Activated CD4-positive, alpha-beta T cell treated with anti-CD3 and anti-CD28 coated beads for 36 hours (primary cell): ENCODE data around the gene ITGB1BP1. TPM values are rescaled to one million over a fixed set of nuclear protein-coding genes. Genes with fewer than 3 reads are reported as not detected.

Experiments used
- ATAC-seq: fragments of 200-7000 bp; cut with Tn5 transposase; one replicate; pipeline ENCODE4 v1.10.0; 2021; ENCODE audit warnings: mild to moderate bottlenecking, moderate library complexity
- CTCF ChIA-PET: fragments of 350-600 bp; sonication (Branson Sonifier 250); formaldehyde crosslinking; loops from one replicate; lab custom pipeline; 2021; ENCODE audit warnings: antibody characterized with exemption; lab: Charles Lee
- POLR2A ChIA-PET: fragments of 350-600 bp; sonication (Branson Sonifier 250); formaldehyde crosslinking; loops from one replicate; lab custom pipeline; 2021; ENCODE audit warnings: antibody characterized with exemption, inconsistent platforms; lab: Charles Lee
- DNase-seq: peaks from one replicate; pipeline ENCODE4 v3.0.0-alpha.2; 2020
- H3K27ac Mint-ChIP-seq: one replicate; pipeline ENCODE4 v1.8.0; 2021; ENCODE audit warnings: mixed read lengths
- H3K27me3 Mint-ChIP-seq: one replicate; pipeline ENCODE4 v1.8.0; 2021; ENCODE audit warnings: mixed read lengths
- H3K36me3 Mint-ChIP-seq: one replicate; pipeline ENCODE4 v1.8.0; 2021; ENCODE audit warnings: low read depth, mixed read lengths
- H3K4me1 Mint-ChIP-seq: one replicate; pipeline ENCODE4 v1.8.0; 2021; ENCODE audit warnings: mixed read lengths
- H3K4me3 Mint-ChIP-seq: one replicate; pipeline ENCODE4 v1.8.0; 2021; ENCODE audit warnings: mild to moderate bottlenecking, moderate library complexity, mixed read lengths
- H3K9me3 Mint-ChIP-seq: one replicate; pipeline ENCODE4 v1.8.0; 2021; ENCODE audit warnings: low read depth, mixed read lengths
- intact Hi-C, 2 experiments: fragments of 100-400 bp; cut with DNase I in 1 of 2; cut with micrococcal nuclease in 1 of 2; formaldehyde crosslinking; loops; one replicate each; pipeline versions ENCODE4 v1.14.2 to v1.15.1; 2022 to 2024; cut with DNase I, micrococcal nuclease
- total RNA-seq, 2 experiments: library from RNA; stranded (reverse); gene quantifications; one replicate each; pipeline ENCODE4 v1.2.3, GENCODE V29; 2021

The ITGB1BP1 gene
- total RNA-seq, 2 experiments from 2014 or later: 89.7 to 92.1 TPM

DNA sequence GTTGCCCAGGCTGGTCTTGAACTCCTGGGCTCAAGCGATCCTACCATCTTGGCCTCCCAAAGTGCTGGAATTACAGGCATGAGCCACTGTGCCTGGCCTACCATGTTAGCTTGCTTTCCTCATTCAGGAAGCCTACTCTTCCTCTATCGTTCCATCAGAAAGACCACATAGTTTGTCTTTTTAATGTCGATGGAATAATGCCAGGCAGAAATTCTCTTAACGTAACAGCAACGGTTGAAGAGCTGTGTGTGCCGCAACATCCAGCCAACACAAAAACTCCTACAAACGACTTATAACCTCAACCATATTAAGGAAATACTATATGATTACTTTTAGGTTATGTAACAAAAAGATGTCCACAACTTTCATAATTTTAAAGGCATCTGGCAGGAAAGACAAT is 10.5 kb downstream of the ITGB1BP1 start:
- POLR2A ChIA-PET: interaction anchor here (0.6 kb wide), 1 partner anchor 13 kb away, joined by 3 read pairs; no protein-coding TSS in a partner anchor
- DNase-seq (no peak), ATAC-seq (no peak)
- intact Hi-C loops: no loop called here
- Mint-ChIP-seq H3K9me3 (no peaks in the 10 kb centered on the region), H3K4me3 (no peak overlapping the region), H3K4me1 (peaks cover 17% of the 10 kb centered on the region), H3K27me3 (no peaks in the 10 kb centered on the region), H3K27ac (peak overlapping the region; percentile 8), H3K36me3 (peaks cover 53% of the 10 kb centered on the region)
- CTCF ChIA-PET: no interaction called here

DNA sequence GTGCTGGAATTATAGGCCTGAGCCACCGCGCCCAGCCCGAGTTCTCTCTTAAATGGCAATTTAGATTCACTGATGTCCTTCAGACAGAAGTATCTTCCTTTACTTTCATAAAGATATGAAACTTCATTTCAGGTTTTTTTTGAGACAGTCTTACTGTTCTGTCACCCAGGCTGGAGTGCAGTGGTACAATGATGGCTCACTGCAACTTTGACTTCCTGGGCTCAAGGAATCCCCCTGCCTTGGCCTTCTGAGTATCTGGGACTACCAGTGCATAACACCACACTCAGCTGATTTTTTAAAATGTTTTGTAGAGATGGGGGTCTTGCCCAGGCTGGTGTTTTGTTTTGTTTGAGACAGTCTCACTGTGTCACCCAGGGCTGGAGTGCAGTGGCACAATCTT is 13.2 kb downstream of the ITGB1BP1 start:
- Mint-ChIP-seq H3K27me3 (no peaks in the 10 kb centered on the region), H3K4me1 (peaks cover 2% of the 10 kb centered on the region), H3K9me3 (no peaks in the 10 kb centered on the region), H3K4me3 (no peak overlapping the region), H3K36me3 (peaks cover 45% of the 10 kb centered on the region), H3K27ac (no peak overlapping the region)
- POLR2A ChIA-PET: no interaction called here
- ATAC-seq (no peak), DNase-seq (no peak)
- intact Hi-C loops: no loop called here
- CTCF ChIA-PET: no interaction called here

DNA sequence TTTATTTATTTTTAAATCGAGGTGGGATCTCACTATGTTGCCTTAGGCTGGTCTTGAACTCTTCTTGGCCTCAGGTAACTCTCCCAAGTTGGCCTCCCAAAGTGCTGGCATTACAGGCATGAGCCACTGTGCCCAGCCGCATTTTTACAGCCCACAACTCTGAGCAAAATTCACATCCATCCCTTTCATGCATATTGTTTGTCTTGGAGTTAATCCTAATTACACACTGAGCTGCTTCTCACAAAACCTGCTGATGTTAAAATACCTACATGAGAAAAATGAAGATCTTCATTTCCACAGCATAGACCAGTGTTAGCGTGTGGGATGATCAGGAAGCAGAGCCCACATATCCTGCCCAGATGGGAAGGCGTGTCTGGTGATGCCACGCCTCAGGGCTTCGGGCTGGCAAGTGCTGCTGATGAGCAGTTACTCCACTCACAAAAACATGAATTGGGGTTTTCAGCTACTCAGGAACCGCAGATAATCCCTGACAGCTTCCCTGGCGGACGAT is 14.6 kb downstream of the ITGB1BP1 start:
- Mint-ChIP-seq H3K36me3 (peaks cover 38% of the 10 kb centered on the region), H3K4me3 (no peak overlapping the region), H3K27ac (no peak overlapping the region), H3K27me3 (no peaks in the 10 kb centered on the region), H3K9me3 (no peaks in the 10 kb centered on the region), H3K4me1 (no peaks in the 10 kb centered on the region)
- POLR2A ChIA-PET: no interaction called here
- DNase-seq (no peak), ATAC-seq (no peak)
- intact Hi-C loops: no loop called here
- CTCF ChIA-PET: no interaction called here

DNA sequence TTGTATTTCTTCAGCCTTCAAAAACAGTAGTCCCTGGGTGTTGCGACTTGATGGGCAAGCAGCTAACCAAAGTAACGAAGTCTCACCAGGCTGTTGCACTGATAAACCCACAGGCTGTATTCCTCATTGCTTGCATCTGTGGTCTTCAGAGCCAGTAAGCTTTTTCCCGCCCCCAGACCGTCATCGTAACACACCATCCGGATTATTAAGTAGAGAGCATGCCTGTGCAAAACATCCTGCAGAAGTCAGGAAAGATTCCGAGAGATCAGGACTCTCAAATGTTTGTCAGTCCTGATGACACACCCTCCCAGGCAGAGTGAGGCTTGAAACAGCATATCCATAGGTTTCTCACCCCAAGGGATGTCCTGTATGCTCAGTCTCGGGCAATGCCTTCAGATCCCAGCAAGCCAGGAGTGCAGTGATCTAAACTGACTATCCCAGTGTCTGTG is 15.9 kb downstream of the ITGB1BP1 start:
- DNase-seq (no peak), ATAC-seq (no peak)
- H3K27me3 Mint-ChIP-seq: no peaks in the 10 kb centered on the region
- H3K4me1 Mint-ChIP-seq: no peaks in the 10 kb centered on the region
- ChIA-PET CTCF (no interaction called here), POLR2A (no interaction called here)
- peaks cover 35% of the 10 kb centered on the region for H3K36me3 Mint-ChIP-seq
- intact Hi-C loops: no loop called here
- H3K27ac Mint-ChIP-seq: no peak overlapping the region
- no peak overlapping the region for H3K4me3 Mint-ChIP-seq
- no peaks in the 10 kb centered on the region for H3K9me3 Mint-ChIP-seq

DNA sequence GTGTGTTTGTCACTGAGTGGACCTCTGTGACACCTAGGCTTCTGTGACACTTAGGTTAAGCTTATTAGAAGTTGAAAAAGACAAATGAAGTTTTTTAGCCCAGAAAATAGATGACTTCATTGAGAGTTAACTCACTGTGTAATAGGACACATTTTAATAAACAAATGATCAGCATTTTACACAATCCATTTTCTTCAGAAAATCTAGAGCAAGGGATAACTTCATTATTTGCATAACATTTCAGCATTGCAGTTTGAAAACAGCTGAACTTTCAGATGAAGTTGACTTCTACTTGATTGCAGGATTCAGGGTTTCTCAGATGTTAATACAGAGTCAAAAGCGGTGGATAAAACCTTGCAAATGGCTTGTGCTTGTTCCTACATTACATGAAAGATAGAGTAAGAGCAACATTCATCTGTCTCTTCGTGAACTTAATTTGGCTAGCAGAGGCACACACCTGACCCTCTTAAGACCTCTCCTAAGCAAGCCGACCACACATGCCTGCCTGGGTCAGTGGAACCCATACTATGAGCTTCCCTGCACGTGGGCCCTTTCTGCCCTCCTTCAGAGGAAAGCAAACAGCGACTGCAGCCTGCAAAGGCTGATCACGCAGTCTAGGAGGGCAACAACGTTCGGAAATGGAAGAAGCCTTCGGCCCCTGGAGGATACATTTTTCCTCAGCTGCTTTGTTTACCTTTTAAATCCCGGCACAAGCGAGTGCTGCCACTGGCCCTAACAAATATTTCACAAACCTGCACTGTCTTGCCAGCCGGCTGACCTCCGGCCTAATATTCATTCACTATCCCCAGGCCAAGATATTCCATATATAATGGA is 16.6 kb downstream of the ITGB1BP1 start:
- DNase-seq (no peak), ATAC-seq (no peak)
- Mint-ChIP-seq H3K9me3 (no peaks in the 10 kb centered on the region), H3K4me3 (no peak overlapping the region), H3K27ac (no peak overlapping the region), H3K27me3 (no peaks in the 10 kb centered on the region), H3K4me1 (no peaks in the 10 kb centered on the region), H3K36me3 (peaks cover 30% of the 10 kb centered on the region)
- CTCF ChIA-PET: no interaction called here
- POLR2A ChIA-PET: no interaction called here
- intact Hi-C loops: no loop called here

DNA sequence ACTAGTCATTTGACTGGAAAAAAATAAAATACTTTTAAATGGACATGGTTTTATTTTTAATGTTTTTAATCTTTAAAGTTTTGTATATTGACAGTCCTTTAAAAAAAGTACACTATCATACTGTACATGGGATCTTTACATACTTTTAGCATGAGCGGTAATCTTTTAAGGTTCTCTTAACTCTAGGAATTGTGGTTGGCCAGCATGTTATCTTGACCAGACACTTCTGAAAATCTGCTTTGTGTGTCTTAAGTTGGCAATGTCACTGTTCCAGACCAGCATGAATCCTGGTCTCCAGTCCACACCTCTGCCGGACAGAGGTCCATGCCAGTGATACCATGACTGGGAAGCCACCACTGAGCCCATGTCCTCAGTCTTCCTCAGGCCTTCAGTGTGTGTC is 17.7 kb downstream of the ITGB1BP1 start:
- H3K27ac Mint-ChIP-seq: no peak overlapping the region
- H3K9me3 Mint-ChIP-seq: no peaks in the 10 kb centered on the region
- no peak overlapping the region for H3K4me3 Mint-ChIP-seq
- intact Hi-C loops: no loop called here
- ATAC-seq (no peak), DNase-seq (no peak)
- ChIA-PET POLR2A (no interaction called here), CTCF (no interaction called here)
- no peaks in the 10 kb centered on the region for H3K27me3 Mint-ChIP-seq
- H3K36me3 Mint-ChIP-seq: peaks cover 23% of the 10 kb centered on the region
- peaks cover under 1% of the 10 kb centered on the region for H3K4me1 Mint-ChIP-seq

DNA sequence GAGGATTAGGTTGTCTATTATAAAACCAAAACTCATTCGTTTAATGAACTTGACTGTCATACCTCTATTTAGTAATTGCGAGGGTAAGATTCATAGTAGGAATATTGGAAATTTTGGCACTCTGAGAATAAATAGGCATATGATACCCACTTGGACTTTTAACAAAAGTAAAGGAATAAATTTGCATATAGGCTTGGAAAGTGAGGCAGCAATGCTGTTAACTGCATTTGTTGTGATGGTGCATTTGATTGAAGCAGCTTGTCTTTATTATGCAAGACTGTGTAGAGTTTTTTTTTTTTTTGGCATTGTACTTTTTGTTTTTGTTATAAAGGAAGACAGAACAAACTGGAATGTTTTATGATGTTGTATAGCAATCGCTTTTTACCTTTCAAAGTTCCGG is 18.9 kb downstream of the ITGB1BP1 start:
- ChIA-PET POLR2A (no interaction called here), CTCF (interaction anchor here (0.8 kb wide), 1 partner anchor 17 kb away, joined by 3 read pairs; no protein-coding TSS in a partner anchor)
- no peaks in the 10 kb centered on the region for H3K9me3 Mint-ChIP-seq
- H3K36me3 Mint-ChIP-seq: peaks cover 17% of the 10 kb centered on the region
- no peak overlapping the region for H3K27ac Mint-ChIP-seq
- DNase-seq (no peak), ATAC-seq (no peak)
- intact Hi-C loops: no loop called here
- peaks cover 4% of the 10 kb centered on the region for H3K4me1 Mint-ChIP-seq
- no peak overlapping the region for H3K4me3 Mint-ChIP-seq
- H3K27me3 Mint-ChIP-seq: no peaks in the 10 kb centered on the region

DNA sequence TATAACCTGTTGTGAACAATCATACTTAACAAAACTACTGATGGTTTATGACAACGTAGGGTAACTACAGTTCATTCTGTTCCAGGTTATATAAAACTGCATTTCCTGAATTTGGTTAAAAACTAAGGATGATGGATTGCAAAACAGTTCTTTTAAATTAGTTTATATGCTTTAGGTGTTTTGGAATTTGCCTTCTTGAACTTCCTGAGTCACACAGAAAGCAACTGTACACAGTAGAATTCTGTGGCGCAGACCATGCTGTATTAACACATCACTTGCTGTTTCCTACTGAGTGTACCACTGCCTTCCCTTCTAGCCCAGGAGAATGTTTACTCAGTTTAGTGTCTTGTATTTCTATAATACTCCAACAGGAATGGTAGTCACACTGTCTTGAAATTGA is 19.4 kb downstream of the ITGB1BP1 start:
- no peak for ATAC-seq
- no peak overlapping the region for H3K27ac Mint-ChIP-seq
- peaks cover 15% of the 10 kb centered on the region for H3K36me3 Mint-ChIP-seq
- ChIA-PET POLR2A (no interaction called here), CTCF (interaction anchor here (0.7 kb wide), 1 partner anchor 159 kb away, joined by 5 read pairs; no protein-coding TSS in a partner anchor)
- H3K4me1 Mint-ChIP-seq: peaks cover 4% of the 10 kb centered on the region
- no peaks in the 10 kb centered on the region for H3K9me3 Mint-ChIP-seq
- no peak overlapping the region for H3K4me3 Mint-ChIP-seq
- no peaks in the 10 kb centered on the region for H3K27me3 Mint-ChIP-seq
- DNase-seq: no peak
- intact Hi-C loops: no loop called here

DNA sequence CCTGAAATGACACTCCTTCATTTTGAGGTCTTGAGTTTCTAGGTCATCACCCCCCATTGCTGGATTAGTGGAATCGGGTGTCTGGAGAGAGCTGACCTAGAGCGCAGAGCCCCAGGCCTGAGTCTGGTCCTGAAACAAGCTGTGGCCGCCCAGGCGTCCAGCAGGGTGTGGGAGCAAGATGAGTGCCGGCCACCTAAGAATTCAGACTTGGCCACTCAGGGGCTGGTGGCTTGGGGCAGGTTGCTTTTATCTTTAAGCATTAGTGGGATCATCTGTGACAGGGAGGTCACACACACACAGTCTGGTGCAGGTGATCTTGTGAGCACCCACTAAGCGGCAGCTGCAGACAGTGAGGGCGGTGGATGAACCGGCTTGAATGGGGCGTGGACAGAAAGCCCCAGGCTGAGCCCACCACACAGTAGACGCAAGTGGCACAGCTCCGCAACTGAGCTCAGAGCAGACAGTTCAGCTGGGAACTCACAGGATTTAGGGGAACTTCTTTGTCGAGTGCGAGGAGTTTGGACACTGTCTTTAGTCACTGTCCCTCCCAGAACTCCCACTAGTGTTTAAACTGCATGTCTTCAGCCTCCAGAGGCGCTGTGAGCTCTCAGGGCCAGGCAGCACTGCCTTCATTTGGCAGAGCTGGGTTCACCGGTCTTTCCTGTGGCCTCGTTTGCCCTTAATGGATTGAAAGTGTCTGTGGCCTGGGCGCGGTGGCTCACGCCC is 21.5 kb downstream of the ITGB1BP1 start:
- no peak overlapping the region for H3K4me3 Mint-ChIP-seq
- intact Hi-C loops: no loop called here
- no peaks in the 10 kb centered on the region for H3K9me3 Mint-ChIP-seq
- ChIA-PET POLR2A (no interaction called here), CTCF (interaction anchor here (0.5 kb wide), 2 partner anchors 115 to 766 kb away, joined by 3 read pairs; no protein-coding TSS in a partner anchor)
- DNase-seq (no peak), ATAC-seq (no peak)
- H3K27me3 Mint-ChIP-seq: no peaks in the 10 kb centered on the region
- H3K27ac Mint-ChIP-seq: no peak overlapping the region
- H3K4me1 Mint-ChIP-seq: peaks cover 4% of the 10 kb centered on the region
- H3K36me3 Mint-ChIP-seq: peaks cover 4% of the 10 kb centered on the region

DNA sequence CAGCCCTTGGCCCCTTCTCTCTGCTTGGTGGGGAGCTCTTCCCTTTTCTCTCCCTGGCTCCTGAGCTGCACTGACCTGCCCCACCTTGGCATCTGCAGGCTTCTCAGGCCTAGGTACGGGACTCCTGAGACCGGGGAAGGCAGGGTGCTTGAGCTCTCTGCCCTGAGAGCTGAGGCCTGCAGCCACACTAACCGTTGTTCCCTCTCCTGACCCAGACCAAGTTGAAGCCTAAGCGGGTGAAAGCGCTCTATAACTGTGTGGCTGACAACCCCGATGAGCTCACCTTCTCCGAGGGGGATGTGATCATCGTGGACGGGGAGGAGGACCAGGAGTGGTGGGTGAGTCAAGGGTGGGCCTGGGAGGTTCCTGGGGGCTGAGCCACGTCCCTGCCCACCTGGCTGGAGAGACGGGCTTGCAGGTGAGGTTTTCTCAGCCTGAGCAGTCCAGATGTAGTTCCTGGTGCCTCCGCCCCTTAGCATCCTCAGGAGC is 22.2 kb downstream of the ITGB1BP1 start:
- H3K36me3 Mint-ChIP-seq: peaks cover 2% of the 10 kb centered on the region
- CTCF ChIA-PET: interaction anchor here (0.5 kb wide), 1 partner anchor 115 kb away, joined by 3 read pairs; no protein-coding TSS in a partner anchor

DNA sequence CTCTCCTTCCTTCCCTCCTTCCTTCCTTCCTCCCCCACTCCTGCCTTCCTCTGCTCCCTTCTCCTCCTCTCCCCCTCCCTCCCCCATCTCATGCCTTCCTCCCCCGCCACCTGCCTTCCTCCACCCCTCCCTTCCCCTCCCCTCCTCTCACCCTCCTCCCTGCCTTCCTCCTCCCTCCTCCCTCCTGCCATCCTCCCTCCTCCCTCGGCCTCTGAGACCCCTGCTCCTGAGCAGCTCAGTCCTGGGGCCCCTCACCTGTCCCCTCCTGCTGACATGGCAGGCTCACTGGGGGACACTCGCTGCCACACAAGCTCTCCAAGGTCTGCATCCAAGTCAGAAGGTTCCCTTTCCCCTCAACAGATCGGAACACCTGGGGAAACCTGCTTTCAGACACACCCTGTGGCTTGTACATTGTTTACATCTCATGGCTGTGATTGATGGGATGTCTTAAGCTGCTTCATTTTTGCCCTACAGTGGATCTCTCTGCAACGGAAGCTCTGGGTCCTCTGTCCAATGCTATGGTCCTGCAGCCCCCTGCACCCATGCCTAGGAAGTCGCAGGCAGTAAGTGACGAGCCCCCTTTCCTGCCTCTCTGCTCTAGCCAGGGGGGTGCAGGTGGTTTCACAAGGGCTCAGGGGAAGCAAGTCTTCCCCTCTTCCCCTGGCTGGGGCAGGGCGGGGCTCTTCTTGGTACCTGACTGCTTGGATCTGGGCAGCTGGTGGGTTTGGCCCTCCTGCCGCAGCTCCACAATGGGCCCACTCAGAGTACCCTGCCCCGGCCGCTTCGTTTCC is 22.9 kb downstream of the ITGB1BP1 start:
- DNase-seq (no peak), ATAC-seq (no peak)
- Mint-ChIP-seq H3K36me3 (peaks cover 2% of the 10 kb centered on the region), H3K27ac (no peak overlapping the region), H3K9me3 (no peaks in the 10 kb centered on the region), H3K4me1 (peaks cover 4% of the 10 kb centered on the region), H3K27me3 (no peaks in the 10 kb centered on the region), H3K4me3 (no peak overlapping the region)
- intact Hi-C loops: no loop called here
- POLR2A ChIA-PET: interaction anchor here (0.6 to 0.8 kb wide), 2 partner anchors 12 to 214 kb away, joined by 3 to 4 read pairs; no protein-coding TSS in a partner anchor
- CTCF ChIA-PET: no interaction called here

More for the DNA sequence above, 22.2 kb downstream of the ITGB1BP1 start:
- no peak for ATAC-seq
- no peak overlapping the region for H3K4me3 Mint-ChIP-seq
- intact Hi-C loops: no loop called here
- H3K27ac Mint-ChIP-seq: no peak overlapping the region
- POLR2A ChIA-PET: interaction anchor here (0.6 kb wide), 1 partner anchor 213 kb away, joined by 4 read pairs; no protein-coding TSS in a partner anchor
- peaks cover 4% of the 10 kb centered on the region for H3K4me1 Mint-ChIP-seq
- no peaks in the 10 kb centered on the region for H3K27me3 Mint-ChIP-seq
- no peak for DNase-seq
- no peaks in the 10 kb centered on the region for H3K9me3 Mint-ChIP-seq
